Choroid plexus epithelial cell (primary cell): ENCODE results near the gene SGIP1.

Source experiments
- DNase-seq: peaks from one replicate; pipeline ENCODE4 v3.0.0-alpha.2; 2010; ENCODE audit warnings: low read depth
- H3K4me3 ChIP-seq: 2 replicates; pipeline ENCODE4 v1.5.1; 2011; ENCODE audit warnings: low read depth, mild to moderate bottlenecking, control low read depth, low read length, moderate library complexity
- TF ChIP-seq, protein P1 (sequence below): conservative IDR thresholded peaks from 2 replicates; pipeline ENCODE4 v1.5.1; 2011; ENCODE audit warnings: low read depth, mild to moderate bottlenecking, control low read depth, inconsistent platforms, low read length, moderate library complexity

Gene SGIP1

DNA sequence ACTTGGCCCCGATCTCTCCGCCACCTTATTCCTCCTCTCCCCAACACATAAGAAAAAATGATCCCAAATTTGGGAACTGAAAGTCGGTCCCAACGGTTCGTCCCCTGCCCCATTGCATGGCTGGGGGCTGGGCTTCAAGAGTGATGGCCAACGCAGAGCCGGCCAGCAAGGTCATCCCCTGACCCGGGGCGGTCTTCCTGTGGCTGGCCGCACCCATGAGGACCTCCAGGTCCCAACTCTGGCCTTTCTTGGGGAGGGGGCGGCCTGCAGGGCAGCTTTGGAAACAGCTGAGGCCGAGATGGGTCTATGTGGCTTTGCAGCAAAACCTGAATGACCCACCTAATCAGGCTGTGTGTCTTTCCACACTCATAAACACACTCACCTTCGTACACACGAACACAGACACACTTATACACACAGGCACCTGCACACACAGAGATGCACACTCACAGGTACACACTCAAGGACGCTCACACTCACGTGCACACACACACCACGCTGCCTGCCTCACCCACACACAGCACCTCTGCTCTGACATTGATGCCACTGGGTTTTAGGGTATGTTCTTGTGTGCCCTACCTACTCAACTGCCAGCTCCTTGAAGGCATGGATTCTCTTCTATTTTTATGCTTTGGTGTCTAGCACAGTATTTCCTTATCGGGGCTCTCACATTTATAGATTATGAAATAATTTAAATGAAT, 218.9 kb downstream of the SGIP1 start:
- DNase-seq, result no peak
- H3K4me3 ChIP-seq, result peak overlapping the region; percentile 58

DNA sequence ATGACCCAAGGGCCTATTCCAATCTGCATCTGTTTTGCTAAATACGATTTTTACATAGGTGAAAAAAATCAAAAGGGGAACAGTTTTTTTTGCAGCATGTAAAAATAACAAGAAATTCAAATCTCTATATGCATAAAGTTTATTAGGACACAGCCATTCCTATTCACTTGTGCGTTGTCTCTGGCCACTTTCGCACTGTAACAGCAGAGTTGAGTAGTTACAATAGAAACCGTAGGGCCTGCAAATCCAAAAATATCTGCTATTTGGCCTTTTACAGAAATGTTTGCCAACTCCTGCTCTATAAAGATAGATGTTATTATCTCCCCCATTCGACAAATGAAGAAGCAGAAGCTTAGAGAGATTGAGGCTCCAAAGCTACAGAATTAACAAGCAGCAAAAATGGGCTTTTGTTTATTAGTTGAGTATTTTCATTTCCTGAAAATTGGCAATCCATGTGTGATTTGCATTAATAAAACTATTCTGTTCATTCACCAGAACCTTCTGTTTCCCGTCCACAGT, 223.8 kb downstream of the SGIP1 start:
- DNase-seq, result no peak
- TF ChIP-seq, protein P1, sequence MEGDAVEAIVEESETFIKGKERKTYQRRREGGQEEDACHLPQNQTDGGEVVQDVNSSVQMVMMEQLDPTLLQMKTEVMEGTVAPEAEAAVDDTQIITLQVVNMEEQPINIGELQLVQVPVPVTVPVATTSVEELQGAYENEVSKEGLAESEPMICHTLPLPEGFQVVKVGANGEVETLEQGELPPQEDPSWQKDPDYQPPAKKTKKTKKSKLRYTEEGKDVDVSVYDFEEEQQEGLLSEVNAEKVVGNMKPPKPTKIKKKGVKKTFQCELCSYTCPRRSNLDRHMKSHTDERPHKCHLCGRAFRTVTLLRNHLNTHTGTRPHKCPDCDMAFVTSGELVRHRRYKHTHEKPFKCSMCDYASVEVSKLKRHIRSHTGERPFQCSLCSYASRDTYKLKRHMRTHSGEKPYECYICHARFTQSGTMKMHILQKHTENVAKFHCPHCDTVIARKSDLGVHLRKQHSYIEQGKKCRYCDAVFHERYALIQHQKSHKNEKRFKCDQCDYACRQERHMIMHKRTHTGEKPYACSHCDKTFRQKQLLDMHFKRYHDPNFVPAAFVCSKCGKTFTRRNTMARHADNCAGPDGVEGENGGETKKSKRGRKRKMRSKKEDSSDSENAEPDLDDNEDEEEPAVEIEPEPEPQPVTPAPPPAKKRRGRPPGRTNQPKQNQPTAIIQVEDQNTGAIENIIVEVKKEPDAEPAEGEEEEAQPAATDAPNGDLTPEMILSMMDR, result no peak
- no peak overlapping the region for H3K4me3 ChIP-seq

More for the DNA sequence above, 218.9 kb downstream of the SGIP1 start:
- TF ChIP-seq, protein P1, result no peak

- DNase-seq, result peak; percentile 43
Observed at GRCh38 chr1:66758241-66758755, 224.3 kb downstream of the SGIP1 start.

GRCh38 chr1:66760506-66760905, 226.6 kb downstream of the SGIP1 start:
- no peak for DNase-seq
- TF ChIP-seq, protein P1, result no peak
- no peak overlapping the region for H3K4me3 ChIP-seq

More at GRCh38 chr1:66758241-66758755, 224.3 kb downstream of the SGIP1 start:
- TF ChIP-seq, protein P1, result no peak
- H3K4me3 ChIP-seq, result no peak overlapping the region

DNA sequence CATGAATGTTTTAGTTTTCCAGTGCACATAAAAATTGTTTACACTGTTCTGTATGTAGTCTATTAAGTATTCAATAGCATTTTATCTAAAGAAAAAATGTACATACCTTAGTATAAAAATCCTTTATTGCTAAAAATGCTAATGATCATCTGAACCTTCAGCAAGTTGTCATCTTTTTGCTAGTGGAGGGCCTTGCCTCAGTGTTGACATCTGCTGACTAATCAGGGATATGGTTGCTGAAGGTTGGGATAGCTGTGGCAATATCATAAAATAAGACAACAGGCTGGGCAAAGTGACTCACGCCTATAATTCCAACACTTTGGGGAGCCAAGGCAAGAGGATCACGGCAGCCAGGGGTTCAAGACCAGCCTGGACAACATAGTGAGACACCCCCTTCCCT, 227.3 kb downstream of the SGIP1 start:
- TF ChIP-seq, protein P1, result peak; percentile 39
- peak; percentile 61 for DNase-seq
- no peak overlapping the region for H3K4me3 ChIP-seq

DNA sequence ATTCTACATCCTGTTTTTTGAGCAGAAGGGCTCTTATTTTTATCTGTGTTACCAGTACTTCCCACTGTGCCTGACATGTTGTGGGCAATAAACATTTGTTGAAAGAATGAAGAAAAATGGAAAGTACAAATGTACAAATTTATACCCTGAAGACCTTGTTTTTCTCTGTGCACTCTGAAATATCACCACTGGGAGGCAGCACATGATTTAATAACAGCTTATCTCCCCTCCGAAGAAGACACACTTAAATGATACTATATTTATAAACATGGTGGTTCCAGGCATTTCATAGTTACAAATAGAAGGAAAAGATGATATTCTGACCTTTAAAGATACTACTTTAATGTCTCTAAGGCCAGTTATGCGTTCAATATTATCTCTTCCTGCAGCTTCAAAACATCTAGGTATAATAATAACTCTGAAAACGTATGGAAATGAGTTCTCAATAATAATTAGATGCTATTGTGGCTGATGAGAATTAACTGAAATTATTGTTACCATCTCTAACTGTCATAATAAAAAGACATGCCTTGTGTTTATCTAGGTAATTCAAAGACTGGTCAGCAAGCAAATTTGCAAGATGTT, 231.1 kb downstream of the SGIP1 start:
- peak; percentile 85 for DNase-seq
- H3K4me3 ChIP-seq, result no peak overlapping the region
- TF ChIP-seq, protein P1, result peak; percentile 71
